ENCODE data around the gene KCNMB1.
"Not testable (repeated sequence)": the region's sequence is repeated elsewhere in the genome, so short reads cannot be mapped to it uniquely, and the experiment has no call there.

KCNMB1 gene

DNA sequence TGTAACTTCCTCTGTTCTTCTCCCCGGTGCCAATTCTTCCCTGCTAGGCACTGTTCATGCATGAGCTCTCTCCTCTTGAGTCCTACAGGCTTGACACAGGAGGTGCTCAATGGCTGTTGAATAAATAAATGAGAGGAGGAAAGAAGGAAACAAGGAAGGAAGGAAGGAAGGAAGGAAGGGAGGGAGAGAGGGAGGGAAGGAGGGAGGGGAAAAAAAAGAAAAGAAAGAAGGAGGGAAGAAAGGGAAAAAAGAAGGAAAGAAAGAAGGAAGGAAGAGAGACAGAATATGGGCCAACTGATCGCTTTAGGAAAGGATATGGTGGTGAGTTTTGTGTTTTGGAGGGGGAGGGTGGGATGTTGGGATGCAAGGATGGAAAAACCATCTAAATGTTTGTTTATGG, 6.4 kb downstream of the KCNMB1 start:
- TF ChIP-seq, protein P1, sequence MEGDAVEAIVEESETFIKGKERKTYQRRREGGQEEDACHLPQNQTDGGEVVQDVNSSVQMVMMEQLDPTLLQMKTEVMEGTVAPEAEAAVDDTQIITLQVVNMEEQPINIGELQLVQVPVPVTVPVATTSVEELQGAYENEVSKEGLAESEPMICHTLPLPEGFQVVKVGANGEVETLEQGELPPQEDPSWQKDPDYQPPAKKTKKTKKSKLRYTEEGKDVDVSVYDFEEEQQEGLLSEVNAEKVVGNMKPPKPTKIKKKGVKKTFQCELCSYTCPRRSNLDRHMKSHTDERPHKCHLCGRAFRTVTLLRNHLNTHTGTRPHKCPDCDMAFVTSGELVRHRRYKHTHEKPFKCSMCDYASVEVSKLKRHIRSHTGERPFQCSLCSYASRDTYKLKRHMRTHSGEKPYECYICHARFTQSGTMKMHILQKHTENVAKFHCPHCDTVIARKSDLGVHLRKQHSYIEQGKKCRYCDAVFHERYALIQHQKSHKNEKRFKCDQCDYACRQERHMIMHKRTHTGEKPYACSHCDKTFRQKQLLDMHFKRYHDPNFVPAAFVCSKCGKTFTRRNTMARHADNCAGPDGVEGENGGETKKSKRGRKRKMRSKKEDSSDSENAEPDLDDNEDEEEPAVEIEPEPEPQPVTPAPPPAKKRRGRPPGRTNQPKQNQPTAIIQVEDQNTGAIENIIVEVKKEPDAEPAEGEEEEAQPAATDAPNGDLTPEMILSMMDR (IDR thresholded peaks at IDR 0.05; ENCODE audit: borderline replicate concordance, insufficient read depth, low read depth, low read length), result no peak
- no peak overlapping the region for H3K4me3 ChIP-seq (ENCODE audit: low read depth, low read length)

DNA sequence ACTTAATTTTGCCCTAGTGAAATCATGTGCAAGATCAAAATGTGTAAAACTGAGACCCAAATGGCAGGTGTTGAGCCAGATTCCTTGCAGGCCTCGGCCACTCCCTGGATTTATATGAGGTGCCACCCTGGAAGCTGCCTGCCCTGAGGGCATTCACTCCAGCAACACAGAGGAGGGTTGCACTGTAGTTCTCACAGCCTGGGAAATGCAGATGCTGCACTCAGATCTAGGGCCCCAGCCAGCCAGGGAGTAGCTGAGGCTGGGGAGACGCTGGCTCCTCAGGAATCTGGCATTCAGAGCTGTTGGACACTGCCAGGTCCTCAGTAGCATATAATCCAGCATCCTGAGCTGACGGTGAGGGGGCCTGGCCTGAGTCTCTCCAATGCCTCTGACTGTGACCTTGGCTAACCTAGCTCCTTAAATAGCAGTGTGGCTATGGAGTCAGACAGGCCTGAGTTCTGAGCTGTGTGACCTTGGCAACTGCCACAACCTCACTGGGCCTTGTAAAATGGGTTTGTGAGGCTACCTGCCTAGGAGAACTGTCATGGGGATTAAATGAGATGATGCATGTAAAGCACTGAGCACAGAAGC, 8.7 kb downstream of the KCNMB1 start:
- TF ChIP-seq, protein P1 (IDR thresholded peaks at IDR 0.05; ENCODE audit: borderline replicate concordance, insufficient read depth, low read depth, low read length), result no peak

DNA sequence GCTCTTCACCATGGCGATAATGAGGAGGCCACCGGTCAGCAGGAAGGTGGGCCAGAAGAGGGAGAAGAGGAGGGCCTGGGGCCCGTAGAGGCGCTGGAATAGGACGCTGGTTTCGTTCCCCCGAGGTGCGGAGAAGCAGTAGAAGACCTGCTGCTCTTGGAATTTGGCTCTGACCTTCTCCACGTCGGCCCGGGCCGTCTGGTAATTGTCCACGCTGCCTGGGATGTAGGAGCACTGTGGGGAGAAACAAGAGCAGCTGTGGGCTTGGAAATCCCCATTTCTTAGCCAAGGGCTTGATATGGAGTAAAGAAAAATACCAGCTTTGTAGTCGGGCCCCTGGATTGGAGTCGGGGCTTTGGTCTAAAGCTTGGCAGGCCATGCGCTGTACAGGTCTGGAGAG, 10.4 kb downstream of the KCNMB1 start:
- H3K4me3 ChIP-seq (ENCODE audit: low read depth, low read length), result no peak overlapping the region
- TF ChIP-seq, protein P1 (IDR thresholded peaks at IDR 0.05; ENCODE audit: borderline replicate concordance, insufficient read depth, low read depth, low read length), result no peak

More for the DNA sequence above, 8.7 kb downstream of the KCNMB1 start:
- H3K4me3 ChIP-seq (ENCODE audit: low read depth, low read length), result no peak overlapping the region

DNA sequence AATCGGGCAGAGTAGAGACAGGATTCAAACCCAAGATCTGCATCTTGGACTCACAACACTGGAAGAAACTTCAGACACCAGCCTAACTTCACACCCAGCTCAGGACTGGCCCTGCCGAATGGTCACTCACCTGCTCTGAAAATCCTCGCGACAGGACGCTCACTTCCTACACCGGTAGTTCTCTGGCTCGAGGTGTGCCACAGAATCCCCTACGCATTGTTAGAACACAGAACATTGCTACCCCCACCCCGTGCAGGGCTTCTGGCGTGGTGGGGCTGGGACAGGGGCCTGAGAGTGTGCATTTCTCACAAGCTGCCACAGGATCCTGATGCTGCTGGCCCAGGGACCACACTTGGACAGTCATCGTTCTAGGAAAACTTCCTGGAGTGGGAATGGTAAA, 12.1 kb downstream of the KCNMB1 start:
- H3K4me3 ChIP-seq (ENCODE audit: low read depth, low read length), result no peak overlapping the region
- TF ChIP-seq, protein P1 (IDR thresholded peaks at IDR 0.05; ENCODE audit: borderline replicate concordance, insufficient read depth, low read depth, low read length), result no peak

DNA sequence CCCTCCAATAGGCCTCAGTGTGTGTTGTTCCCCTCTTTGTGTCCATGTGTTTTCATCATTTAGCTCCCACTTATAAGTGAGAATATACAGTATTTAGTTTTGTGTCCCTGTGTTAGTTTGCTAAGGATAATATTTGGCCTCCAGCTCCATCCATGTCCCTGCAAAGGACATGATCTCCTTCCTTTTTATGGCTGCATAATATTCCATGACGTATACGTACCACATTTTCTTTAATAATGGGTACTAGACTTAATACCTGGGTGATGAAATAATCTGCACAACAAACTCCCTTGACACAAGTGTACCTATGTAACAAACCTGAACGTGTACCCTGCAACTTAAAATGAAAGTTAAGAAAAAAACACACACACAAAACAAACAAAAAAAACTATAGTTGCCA, 12.6 kb downstream of the KCNMB1 start:
- not testable (repeated sequence) for H3K4me3 ChIP-seq (ENCODE audit: low read depth, low read length)

DNA sequence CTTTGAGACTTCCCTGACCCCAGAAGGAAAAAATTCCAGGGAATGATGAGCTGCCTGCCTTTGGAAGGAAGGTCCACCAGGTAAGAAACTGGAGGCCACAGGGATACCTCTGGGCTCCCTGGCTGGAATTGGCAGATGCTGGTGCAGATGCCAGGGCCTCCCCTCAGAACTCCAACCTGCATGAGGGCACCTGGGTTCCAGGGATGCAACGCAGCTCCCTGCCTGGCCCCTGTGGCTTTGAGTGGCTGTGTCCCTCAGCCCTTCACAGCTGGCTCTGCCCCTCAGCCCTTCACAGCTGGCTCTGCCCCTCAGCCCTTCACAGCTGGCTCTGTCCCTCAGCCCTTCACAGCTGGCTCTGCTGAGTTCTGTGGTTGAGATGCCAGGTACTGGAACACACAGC, 13.9 kb downstream of the KCNMB1 start:
- TF ChIP-seq, protein P1 (IDR thresholded peaks at IDR 0.05; ENCODE audit: borderline replicate concordance, insufficient read depth, low read depth, low read length), result no peak
- H3K4me3 ChIP-seq (ENCODE audit: low read depth, low read length), result no peak overlapping the region

DNA sequence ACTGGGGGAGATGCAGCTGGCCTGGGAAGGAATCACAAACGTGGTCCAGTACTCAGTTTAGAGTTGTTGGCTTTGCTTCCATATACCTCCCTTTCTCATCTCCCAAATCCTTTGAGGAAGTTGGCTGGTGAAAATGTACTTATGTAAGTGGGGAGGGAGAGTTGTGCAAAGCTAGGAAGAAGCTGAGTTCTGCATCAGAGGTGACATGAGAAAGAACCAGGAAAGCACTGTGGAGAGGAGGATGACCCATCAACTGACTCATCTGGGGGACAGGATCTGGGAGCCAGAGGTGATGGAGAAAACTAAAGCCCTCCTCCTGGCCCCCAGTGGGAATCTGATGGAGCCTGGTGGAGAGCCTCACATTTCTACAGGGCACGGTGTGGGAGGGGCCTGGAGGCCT, 16.2 kb downstream of the KCNMB1 start:
- TF ChIP-seq, protein P1 (IDR thresholded peaks at IDR 0.05; ENCODE audit: borderline replicate concordance, insufficient read depth, low read depth, low read length), result no peak
- no peak overlapping the region for H3K4me3 ChIP-seq (ENCODE audit: low read depth, low read length)

DNA sequence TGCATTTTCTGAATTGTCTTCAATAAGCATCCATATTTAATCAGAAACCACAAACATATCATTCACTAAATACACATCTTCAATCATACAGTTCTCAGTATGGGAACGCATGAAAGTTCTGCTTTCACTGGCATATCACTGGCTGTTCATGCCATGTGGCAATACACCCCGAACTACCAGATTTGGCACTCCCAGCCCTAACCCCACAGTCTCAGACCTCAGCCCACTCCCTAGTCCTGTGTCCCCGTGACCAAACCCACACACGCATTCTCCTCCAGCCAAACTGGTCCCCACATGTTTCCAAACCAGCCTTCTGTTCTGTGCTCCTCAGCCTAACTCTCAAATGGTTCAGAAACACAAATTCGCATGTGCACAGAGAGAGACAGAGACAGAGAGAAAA, 20.6 kb downstream of the KCNMB1 start:
- H3K4me3 ChIP-seq (ENCODE audit: low read depth, low read length), result no peak overlapping the region
- TF ChIP-seq, protein P1 (IDR thresholded peaks at IDR 0.05; ENCODE audit: borderline replicate concordance, insufficient read depth, low read depth, low read length), result no peak

Measured in GM12875 (cell line).